GM23248 (cell line): ENCODE measurements around the gene MAP1B.

ENCODE experiments used
- EZH2 ChIP-seq: fragments of 200-600 bp; sonication (generic); IDR thresholded peaks from 2 replicates; pipeline ENCODE4 v1.6.1; 2018; ENCODE audit warnings: antibody characterized with exemption, mild to moderate bottlenecking; ENCODE audit not compliant: insufficient read depth, poor library complexity, severe bottlenecking
- EZH2phosphoT487 ChIP-seq: fragments of 200-600 bp; sonication (generic); IDR thresholded peaks from 2 replicates; pipeline ENCODE4 v1.6.1; 2018; ENCODE audit warnings: antibody characterized with exemption, moderate library complexity, mild to moderate bottlenecking, low read depth; ENCODE audit not compliant: insufficient read depth

GRCh38 chr5:72138943-72139521 lies 31.8 kb downstream of the MAP1B start:
- peak; percentile 97 for TF ChIP-seq EZH2phosphoT487
- TF ChIP-seq EZH2, result no peak
